NCI-H526 (cell line): ENCODE results near the gene RMI2.

ENCODE experiments used
- DNase-seq, 2 experiments: peaks; one replicate each; lab custom pipeline; 2025; lab: John Stamatoyannopoulos, UW

Gene RMI2

GRCh38 chr16:11384184-11384955 is 39.1 kb downstream of the RMI2 start:
- DNase-seq, result no peak

GRCh38 chr16:11384956-11385586 is 39.8 kb downstream of the RMI2 start:
- DNase-seq, result no peak

- DNase-seq, result no peak
Measured at GRCh38 chr16:11386054-11386680, 40.9 kb downstream of the RMI2 start.

GRCh38 chr16:11386791-11387546 is 41.7 kb downstream of the RMI2 start:
- DNase-seq, result peak in 1 of 2 experiments; percentile 49

GRCh38 chr16:11389083-11389482 is 43.8 kb downstream of the RMI2 start:
- no peak for DNase-seq

GRCh38 chr16:11389631-11390565 is 44.6 kb downstream of the RMI2 start:
- no peak for DNase-seq

- no peak for DNase-seq
Measured at GRCh38 chr16:11390573-11391495, 45.6 kb downstream of the RMI2 start.

GRCh38 chr16:11391576-11391975 is 46.3 kb downstream of the RMI2 start:
- no peak for DNase-seq

- no peak for DNase-seq
Measured at GRCh38 chr16:11392041-11392581, 46.9 kb downstream of the RMI2 start.

- no peak for DNase-seq
Measured at GRCh38 chr16:11393366-11393765, 48.1 kb downstream of the RMI2 start.

- no peak for DNase-seq
Measured at GRCh38 chr16:11393861-11394592, 48.8 kb downstream of the RMI2 start.

GRCh38 chr16:11394593-11394960 is 49.3 kb downstream of the RMI2 start:
- DNase-seq, result no peak

GRCh38 chr16:11395008-11395948 is 50.0 kb downstream of the RMI2 start:
- DNase-seq, result no peak

- DNase-seq, result no peak
Measured at GRCh38 chr16:11395949-11396240, 50.6 kb downstream of the RMI2 start.

GRCh38 chr16:11396241-11397048 is 51.2 kb downstream of the RMI2 start:
- DNase-seq, result peak; percentile 10 to 77

GRCh38 chr16:11398136-11398535 is 52.9 kb downstream of the RMI2 start:
- no peak for DNase-seq

GRCh38 chr16:11398851-11399250 is 53.6 kb downstream of the RMI2 start:
- DNase-seq, result no peak
